ENCODE results near the gene FBXW5.

- TF ChIP-seq PATZ1 (CRISPR knock-in tag; IDR thresholded peaks at IDR 0.05; ENCODE audit: borderline replicate concordance) (no peak), TCF4 (CRISPR knock-in tag; IDR thresholded peaks at IDR 0.05; ENCODE audit: borderline replicate concordance) (no peak), ZC3H10 (CRISPR knock-in tag; IDR thresholded peaks at IDR 0.05) (no peak), ARNTL (CRISPR knock-in tag; IDR thresholded peaks at IDR 0.05; ENCODE audit: borderline replicate concordance, low read depth) (no peak)
These were observed 27.2 kb upstream of the FBXW5 start for GRCh38 chr9:136971746-136972145.

All from SK-N-SH treated with all-trans-retinoic acid at 6 μM for 48 hours (cell line).